Activated T-helper 1 cell treated with Interleukin-2 at 50 U/mL for 16 hours (primary cell): ENCODE data around the gene TBC1D2B.
"Not testable (repeated sequence)": the region's sequence is repeated elsewhere in the genome, so short reads cannot be mapped to it uniquely, and the experiment has no call there.

Experiments used
- DNase-seq: peaks from one replicate; pipeline ENCODE4 v3.0.0-alpha.2; 2020; ENCODE audit warnings: low read depth

The TBC1D2B gene

DNA sequence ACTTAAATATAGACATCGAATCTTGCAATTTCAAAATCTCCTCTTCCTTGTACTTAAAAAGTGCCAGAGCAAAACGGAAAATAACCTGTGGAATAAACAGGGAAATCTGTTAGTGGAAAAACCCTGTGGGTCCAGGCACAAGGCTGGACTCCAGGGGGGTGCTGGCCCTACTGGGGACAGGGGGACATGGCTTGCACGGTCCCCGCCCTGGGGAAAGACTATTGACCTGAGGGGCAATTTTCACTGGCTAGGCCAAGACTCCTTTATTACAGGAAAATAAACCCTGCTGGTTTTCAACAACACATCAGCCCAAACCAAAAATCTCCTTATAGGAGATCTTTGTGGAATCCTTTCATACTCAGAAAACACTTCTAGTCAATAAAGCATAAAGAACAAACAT is 75.9 kb downstream of the TBC1D2B start:
- no peak for DNase-seq

DNA sequence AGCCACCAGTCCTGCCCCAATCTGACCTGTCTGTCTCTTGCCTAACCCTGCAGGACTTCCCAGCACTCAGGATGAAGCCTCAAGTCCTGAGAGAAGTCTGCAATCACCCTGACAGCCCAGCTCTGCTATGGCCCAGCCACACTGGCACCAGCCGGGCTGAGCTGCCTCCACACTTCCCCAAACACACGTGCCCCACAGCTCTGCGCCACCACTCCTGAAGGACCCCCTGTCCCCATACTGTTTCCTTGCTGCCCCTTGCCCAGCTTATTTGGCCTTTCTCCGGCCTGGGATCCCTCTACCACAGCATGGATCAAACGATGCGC is 76.6 kb downstream of the TBC1D2B start:
- DNase-seq, result no peak

DNA sequence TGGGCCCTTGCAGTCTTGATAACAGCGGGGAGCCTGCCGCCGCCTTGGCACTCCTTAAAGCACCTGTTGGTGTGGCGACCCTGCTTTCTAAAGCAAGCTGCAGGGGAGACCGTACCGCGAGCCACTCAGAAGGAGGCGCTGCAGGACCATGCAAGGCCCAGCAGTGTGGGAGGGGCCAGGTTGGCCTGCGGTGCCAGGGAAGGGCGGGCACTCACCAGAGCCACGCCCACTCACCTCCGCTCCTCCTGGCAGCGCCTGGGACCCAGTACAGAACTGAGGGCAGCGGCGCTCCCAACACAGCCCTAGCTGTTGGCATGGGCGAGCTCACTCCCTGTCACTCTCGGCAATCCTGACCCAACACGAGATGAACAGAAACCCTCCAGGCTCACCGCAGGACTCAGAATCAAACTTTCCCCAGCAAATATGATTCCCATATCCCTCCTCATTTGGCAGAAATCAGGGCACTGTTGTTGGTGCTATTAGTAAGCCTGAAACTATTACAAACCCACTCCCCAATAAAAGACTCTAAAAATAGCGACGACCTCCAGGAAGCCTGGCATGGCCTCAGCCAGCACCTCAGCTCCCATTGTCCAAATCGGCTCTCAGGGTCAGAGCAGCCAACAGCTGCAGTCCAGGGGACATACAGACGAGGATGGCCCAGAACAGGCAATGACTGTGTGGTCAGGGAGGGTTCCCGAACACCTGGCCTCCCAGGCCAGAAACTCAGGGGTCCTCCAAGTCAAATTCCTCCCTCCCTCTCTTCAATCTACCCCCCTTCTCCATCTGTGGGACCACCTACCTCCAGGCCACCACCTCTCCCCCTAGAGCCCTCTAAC is 77.2 kb downstream of the TBC1D2B start:
- DNase-seq, result peak; percentile 62

DNA sequence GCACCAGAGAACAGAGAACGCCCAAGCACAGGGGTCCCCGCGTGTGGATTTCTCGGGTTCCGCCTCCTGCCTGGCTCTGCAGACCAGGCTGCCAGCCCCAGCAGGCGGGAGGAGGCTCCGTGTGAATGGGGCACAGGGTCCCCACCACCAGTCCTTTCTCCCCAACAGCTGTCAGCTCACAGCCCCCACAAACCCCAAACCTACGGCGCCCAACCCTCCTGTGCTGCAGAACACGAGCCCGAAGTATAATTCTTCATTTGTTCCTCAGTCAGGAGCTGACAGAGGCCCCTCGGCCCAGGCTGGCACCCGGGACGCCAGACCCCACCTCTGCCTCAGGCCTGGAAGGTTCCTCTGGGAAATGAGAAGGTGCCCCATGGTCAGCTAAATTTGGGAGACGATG is 78.0 kb downstream of the TBC1D2B start:
- DNase-seq, result no peak

DNA sequence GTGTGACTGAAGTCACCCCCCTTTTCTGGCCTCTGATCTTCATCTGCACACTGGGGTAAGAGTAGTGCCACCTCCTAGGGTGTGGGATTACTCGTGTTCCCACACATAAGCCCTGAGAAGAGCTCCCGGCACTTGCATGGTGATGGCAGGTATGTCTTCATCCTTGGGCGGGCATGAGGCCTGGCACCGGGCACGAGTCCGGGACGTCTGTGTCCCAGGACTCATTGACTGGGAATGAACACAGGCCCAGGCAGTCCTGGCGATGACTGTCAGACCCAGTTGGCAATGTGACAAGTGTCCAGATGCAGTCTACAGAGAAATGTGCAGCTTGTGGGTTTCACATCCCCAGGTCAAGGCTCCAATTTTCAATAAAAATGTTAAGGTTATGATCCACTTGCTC is 78.9 kb downstream of the TBC1D2B start:
- no peak for DNase-seq

DNA sequence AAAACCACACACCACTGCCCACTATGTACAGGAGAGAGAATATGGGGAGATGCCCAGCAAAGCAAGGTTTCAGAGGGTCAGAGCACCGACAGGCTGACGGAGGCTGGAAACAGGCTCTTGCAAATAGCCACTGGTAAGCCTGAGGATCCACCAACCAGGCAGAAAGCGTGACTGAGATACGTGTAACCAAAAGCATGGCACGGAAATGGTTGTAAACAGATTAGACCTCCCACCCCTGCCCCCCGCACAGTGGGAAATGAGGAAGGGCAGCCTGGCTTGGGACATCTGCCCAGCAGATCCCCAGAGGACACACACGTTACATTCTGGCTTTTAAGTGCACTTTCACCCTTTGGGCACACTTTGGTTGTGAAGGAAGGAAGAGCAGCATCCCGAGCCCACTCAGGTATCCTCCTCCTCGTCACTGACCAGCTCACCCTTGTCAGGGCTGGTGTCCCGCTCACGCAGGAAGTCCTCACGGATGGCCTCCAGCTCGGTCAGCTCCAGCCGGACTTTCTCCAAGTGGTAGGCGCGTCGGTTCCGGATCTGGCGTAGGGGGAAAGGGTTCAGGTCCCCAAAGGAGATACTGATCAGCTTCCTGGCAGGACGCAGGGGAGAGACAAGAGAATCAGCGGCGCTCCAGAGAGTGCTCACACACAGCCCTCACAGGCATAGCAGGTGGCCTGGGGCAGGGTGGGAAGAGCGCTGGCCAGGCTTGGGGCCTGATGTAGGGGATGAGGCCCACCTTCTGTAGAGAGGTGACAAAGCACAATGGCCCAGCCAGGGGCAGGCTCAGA is 79.6 kb downstream of the TBC1D2B start:
- DNase-seq, result not testable (repeated sequence)

- not testable (repeated sequence) for DNase-seq
These were observed 80.3 kb downstream of the TBC1D2B start for GRCh38 chr15:77997221-77997620.

DNA sequence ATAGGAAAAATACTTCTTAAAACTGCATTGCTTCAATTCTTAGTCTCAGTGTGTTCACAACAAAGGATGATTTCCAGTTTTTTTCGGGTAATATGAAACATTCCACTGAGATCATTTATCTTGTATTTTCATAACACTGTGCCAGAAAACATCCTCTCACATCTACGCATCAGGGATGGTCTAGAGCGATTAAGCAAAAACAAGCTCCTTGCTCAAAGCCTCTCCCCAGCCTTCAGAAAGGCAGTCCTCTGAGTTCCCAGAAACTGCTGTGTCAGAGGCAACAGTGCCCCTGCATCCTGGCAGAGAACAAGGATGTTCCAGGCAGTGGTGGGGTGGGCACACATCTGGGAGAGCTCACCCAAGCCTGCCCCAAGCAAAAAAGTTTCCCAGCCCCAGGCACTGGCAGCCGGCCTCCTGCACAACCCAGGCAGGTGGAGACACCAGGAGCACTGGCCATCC is 80.8 kb downstream of the TBC1D2B start:
- not testable (repeated sequence) for DNase-seq

GRCh38 chr15:77996226-77996625 is 81.3 kb downstream of the TBC1D2B start:
- DNase-seq, result not testable (repeated sequence)

DNA sequence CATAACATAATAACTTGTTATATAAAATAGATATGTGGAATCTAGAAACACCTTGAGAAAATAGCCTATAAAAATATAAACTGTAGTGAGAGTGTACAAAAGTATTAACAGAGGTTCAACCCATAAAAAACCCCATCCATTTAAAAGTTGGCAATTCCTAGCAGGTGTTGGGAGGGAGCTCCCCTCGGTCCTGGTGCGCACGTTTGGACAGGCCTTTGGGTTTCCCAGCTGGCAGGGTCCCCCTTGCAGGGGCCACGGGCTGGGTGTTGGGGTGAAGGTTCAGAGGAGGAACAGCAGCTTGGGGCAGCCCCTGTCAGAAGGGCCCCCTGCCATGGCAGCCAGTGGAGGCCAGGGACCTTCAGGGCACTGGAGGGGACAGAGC is 82.0 kb downstream of the TBC1D2B start:
- not testable (repeated sequence) for DNase-seq

GRCh38 chr15:77994893-77995536 is 82.5 kb downstream of the TBC1D2B start:
- not testable (repeated sequence) for DNase-seq

GRCh38 chr15:77993970-77994693 is 83.4 kb downstream of the TBC1D2B start:
- DNase-seq, result peak; percentile 15

- no peak for DNase-seq
These were observed 84.1 kb downstream of the TBC1D2B start for GRCh38 chr15:77993374-77993911.

DNA sequence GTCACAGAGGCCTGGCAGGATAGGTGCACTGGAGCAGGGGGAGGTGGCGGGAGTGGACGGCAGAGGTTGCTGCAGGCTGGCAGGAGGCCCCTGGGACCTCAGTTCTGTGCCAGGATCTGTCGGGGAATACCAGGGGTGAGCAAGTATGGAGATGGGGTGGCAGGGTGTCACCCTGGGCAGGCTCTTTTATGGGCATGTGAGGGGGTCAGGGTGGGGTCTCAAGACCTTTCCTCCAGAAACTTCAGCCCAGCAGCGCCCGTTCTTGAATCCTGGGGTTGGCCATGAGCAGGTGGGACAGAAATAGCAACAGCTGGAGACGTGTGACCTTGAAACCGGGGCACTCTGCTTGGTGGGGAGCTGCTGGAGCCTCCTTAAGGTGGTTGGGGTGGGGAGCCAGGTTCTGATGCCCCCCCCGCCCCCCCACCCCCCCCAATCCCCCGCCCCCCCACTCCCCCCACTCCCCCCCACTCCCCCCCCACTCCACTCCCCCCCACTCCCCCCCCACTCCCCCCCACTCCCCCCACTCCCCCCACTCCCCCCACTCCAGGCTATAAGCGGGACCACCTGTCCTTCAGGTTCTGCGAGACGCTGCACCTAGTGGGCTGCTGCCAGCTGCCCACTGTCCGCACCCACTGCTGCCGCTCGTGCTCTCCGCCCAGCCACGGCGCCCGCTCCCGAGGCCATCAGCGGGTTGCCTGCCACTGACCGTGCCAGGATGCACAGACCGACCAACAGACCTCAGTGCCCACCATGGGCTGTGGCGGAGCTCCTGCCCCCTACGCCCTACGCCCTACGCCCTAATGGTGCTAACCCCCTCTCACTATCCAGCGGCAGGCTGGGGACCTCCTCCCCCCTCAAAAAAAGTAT is 84.9 kb downstream of the TBC1D2B start:
- no peak for DNase-seq

DNA sequence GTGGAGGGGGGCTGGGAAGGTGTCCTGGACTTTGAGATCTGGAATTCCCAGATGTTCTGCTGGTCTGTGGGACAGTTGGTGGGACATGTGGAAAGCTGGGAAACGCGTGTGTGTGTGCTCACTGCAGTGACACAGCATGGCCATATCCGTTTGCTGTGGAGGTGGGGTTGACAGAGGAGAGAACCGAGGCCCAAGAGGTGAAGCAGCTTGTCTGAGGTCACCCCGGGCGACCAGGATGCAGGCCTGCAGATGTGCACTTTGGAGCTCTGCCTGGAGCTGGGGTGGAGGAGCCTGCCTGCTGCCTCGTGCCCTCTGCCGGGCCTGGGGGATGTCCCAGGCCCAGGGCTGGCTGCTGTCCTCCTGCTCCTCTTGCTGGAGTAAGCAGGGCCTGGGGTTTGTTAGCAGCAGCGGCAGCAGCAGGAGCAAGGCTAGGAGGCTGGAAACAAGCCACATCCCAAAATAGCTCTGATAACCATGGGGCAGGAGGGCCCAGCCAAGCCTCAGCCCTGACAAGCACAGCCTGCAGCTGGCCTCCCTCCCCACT is 85.8 kb downstream of the TBC1D2B start:
- DNase-seq, result not testable (repeated sequence)

DNA sequence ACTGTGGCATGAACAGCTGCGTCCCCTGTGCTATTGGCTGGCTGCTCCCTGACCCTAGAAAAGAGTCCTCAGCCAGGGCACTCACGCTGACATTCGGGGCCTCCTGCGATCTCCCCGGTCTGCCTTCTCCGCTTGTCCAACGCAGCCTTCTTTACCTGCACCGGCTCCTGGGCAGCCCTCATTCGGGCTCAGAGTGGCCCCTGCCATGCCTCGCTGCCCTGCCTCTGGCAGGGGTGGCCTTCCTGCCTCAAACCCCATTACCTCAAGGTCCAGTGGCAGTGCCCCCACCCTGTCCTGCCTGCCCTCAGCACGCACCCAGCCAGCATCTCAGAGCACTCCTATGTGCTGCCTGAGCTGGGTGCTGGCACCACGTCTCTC is 86.5 kb downstream of the TBC1D2B start:
- DNase-seq, result no peak

GRCh38 chr15:77989296-77990143 is 88.0 kb downstream of the TBC1D2B start:
- no peak for DNase-seq

GRCh38 chr15:77988347-77989295 is 88.9 kb downstream of the TBC1D2B start:
- DNase-seq, result no peak
